Mesenchymal stem cell (in vitro differentiated cells and primary cell): ENCODE measurements around the gene NKIRAS2.

Experiments used
- DNase-seq: peaks from one replicate; pipeline ENCODE4 v3.0.0-alpha.2; 2013
- H2AFZ ChIP-seq: one replicate; pipeline ENCODE4 v1.6.1; 2013; ENCODE audit warnings: low read depth, mild to moderate bottlenecking, control low read depth, inconsistent platforms, low read length, moderate library complexity
- H2AK5ac ChIP-seq: 2 replicates; pipeline ENCODE4 v1.6.1; 2013; ENCODE audit warnings: low read length, moderate library complexity, mild to moderate bottlenecking, inconsistent platforms; ENCODE audit not compliant: severe bottlenecking
- H2BK120ac ChIP-seq: one replicate; pipeline ENCODE4 v1.6.1; 2013; ENCODE audit warnings: low read depth, mild to moderate bottlenecking, inconsistent platforms, low read length, moderate library complexity
- H2BK12ac ChIP-seq, 2 experiments: one replicate each; pipeline ENCODE4 v1.6.1; 2013; ENCODE audit warnings: inconsistent platforms in 2 of 2, low read length in 2 of 2, mild to moderate bottlenecking in 2 of 2, moderate library complexity in 2 of 2, control low read depth in 1 of 2
- H2BK15ac ChIP-seq: one replicate; pipeline ENCODE4 v1.6.1; 2013; ENCODE audit warnings: mild to moderate bottlenecking, low read depth, inconsistent platforms; ENCODE audit not compliant: poor library complexity, severe bottlenecking
- H2BK5ac ChIP-seq: 2 replicates; pipeline ENCODE4 v1.6.1; 2013; ENCODE audit warnings: low read depth, mild to moderate bottlenecking, low read length, control low read depth, inconsistent platforms; ENCODE audit not compliant: poor library complexity, severe bottlenecking
- H3K14ac ChIP-seq, 2 experiments: one replicate each; pipeline ENCODE4 v1.6.1; 2013; ENCODE audit warnings: inconsistent platforms in 2 of 2, low read length in 2 of 2, control low read depth in 1 of 2, mild to moderate bottlenecking in 1 of 2, moderate library complexity in 1 of 2
- H3K18ac ChIP-seq, 2 experiments: one replicate each; pipeline ENCODE4 v1.6.1; 2013; ENCODE audit warnings: inconsistent platforms in 2 of 2, low read length in 2 of 2, control low read depth in 1 of 2, low read depth in 1 of 2, mild to moderate bottlenecking in 1 of 2
- H3K23ac ChIP-seq, 2 experiments: one replicate each; pipeline ENCODE4 v1.6.1; 2013; ENCODE audit warnings: inconsistent platforms in 2 of 2, low read length in 2 of 2, mild to moderate bottlenecking in 2 of 2, moderate library complexity in 2 of 2, control low read depth in 1 of 2
- H3K27ac ChIP-seq: 2 replicates; pipeline ENCODE4 v1.5.1; 2013; ENCODE audit warnings: mild to moderate bottlenecking, moderate library complexity, low read length, control low read depth, inconsistent platforms; ENCODE audit not compliant: poor library complexity, severe bottlenecking
- H3K27me3 ChIP-seq, 2 experiments: 2 replicates each; pipeline versions ENCODE4 v1.6.1 to v1.7.0; 2013; ENCODE audit warnings: low read length in 2 of 2, mild to moderate bottlenecking in 2 of 2, moderate library complexity in 2 of 2, control low read depth in 1 of 2, inconsistent platforms in 1 of 2; ENCODE audit not compliant: control insufficient read depth in 1 of 2, insufficient read depth in 1 of 2
- H3K36me3 ChIP-seq, 2 experiments: 2 replicates each; pipeline versions ENCODE4 v1.6.1 to v1.7.0; 2013; ENCODE audit warnings: low read length in 2 of 2, control low read depth in 1 of 2, inconsistent platforms in 1 of 2, low read depth in 1 of 2, mild to moderate bottlenecking in 1 of 2; ENCODE audit not compliant: insufficient read depth in 2 of 2, control insufficient read depth in 1 of 2
- H3K4ac ChIP-seq, 2 experiments: one replicate each; pipeline ENCODE4 v1.6.1; 2013; ENCODE audit warnings: inconsistent platforms in 2 of 2, low read length in 2 of 2, mild to moderate bottlenecking in 2 of 2, moderate library complexity in 2 of 2, control low read depth in 1 of 2, low read depth in 1 of 2
- H3K4me1 ChIP-seq: 2 replicates; pipeline ENCODE4 v1.6.1; 2013; ENCODE audit warnings: low read depth, low read length, control low read depth; ENCODE audit not compliant: control insufficient read depth, insufficient read depth
- H3K4me2 ChIP-seq: 2 replicates; pipeline ENCODE4 v1.6.1; 2013; ENCODE audit warnings: low read length, mild to moderate bottlenecking, inconsistent platforms; ENCODE audit not compliant: poor library complexity, severe bottlenecking
- H3K4me3 ChIP-seq, 2 experiments: 2 replicates each; pipeline versions ENCODE4 v1.5.1 to v1.7.0; 2013; ENCODE audit warnings: low read length in 2 of 2, mild to moderate bottlenecking in 2 of 2, control low read depth in 1 of 2, low read depth in 1 of 2; ENCODE audit not compliant: insufficient read depth in 1 of 2
- H3K79me1 ChIP-seq: replicated peaks from 2 replicates; pipeline ENCODE4 v1.6.1; 2013; ENCODE audit warnings: mild to moderate bottlenecking, control low read depth, low read length, inconsistent platforms; ENCODE audit not compliant: poor library complexity, severe bottlenecking
- H3K9ac ChIP-seq: 2 replicates; pipeline ENCODE4 v1.7.0; 2013; ENCODE audit warnings: mild to moderate bottlenecking, low read length, moderate library complexity
- H3K9me3 ChIP-seq: 2 replicates; pipeline ENCODE4 v1.7.0; 2013; ENCODE audit warnings: mild to moderate bottlenecking, low read length; ENCODE audit not compliant: control insufficient read depth
- H4K8ac ChIP-seq: one replicate; pipeline ENCODE4 v1.6.1; 2013; ENCODE audit warnings: inconsistent platforms, mild to moderate bottlenecking, low read length, moderate library complexity
- H4K91ac ChIP-seq: one replicate; pipeline ENCODE4 v1.6.1; 2013; ENCODE audit warnings: mild to moderate bottlenecking, low read length, inconsistent platforms
- WGBS: methylation state at CpG from one replicate; pipeline ENCODE4 v1.1.7; 2013; ENCODE audit warnings: mixed read lengths; 5-methylcytosine and 5-hydroxymethylcytosine counted together

The NKIRAS2 gene

GRCh38 chr17:41996855-41997164 lies 23.1 kb upstream of the NKIRAS2 start:
- H2AK5ac ChIP-seq: no peak overlapping the region
- no peak overlapping the region for H2AFZ ChIP-seq
- H3K4me2 ChIP-seq: no peak overlapping the region
- no peak overlapping the region for H4K8ac ChIP-seq
- H2BK120ac ChIP-seq: no peak overlapping the region
- no peak overlapping the region for H2BK5ac ChIP-seq
- no peak overlapping the region for H2BK12ac ChIP-seq
- H3K23ac ChIP-seq: no peak overlapping the region
- peaks cover 48 to 89% of the 10 kb centered on the region in 2 experiments for H3K36me3 ChIP-seq
- WGBS: 100% methylated on average over 2 of the region's 2 CpGs
- no peaks in the 10 kb centered on the region for H3K9me3 ChIP-seq
- H3K4ac ChIP-seq: no peak overlapping the region
- H2BK15ac ChIP-seq: no peak overlapping the region
- H3K14ac ChIP-seq: no peak overlapping the region
- H3K79me1 ChIP-seq: peaks cover 22% of the 10 kb centered on the region
- peaks cover 6% of the 10 kb centered on the region for H3K4me1 ChIP-seq
- no peak overlapping the region for H3K18ac ChIP-seq
- H3K4me3 ChIP-seq: no peak overlapping the region
- H4K91ac ChIP-seq: no peak overlapping the region
- H3K27ac ChIP-seq: peak overlapping the region; percentile 17
- DNase-seq: no peak
- no peak overlapping the region for H3K9ac ChIP-seq
- H3K27me3 ChIP-seq: no peaks in the 10 kb centered on the region

GRCh38 chr17:41998497-41998896 lies 21.4 kb upstream of the NKIRAS2 start:
- no peak overlapping the region for H2AFZ ChIP-seq
- H4K91ac ChIP-seq: no peak overlapping the region
- H3K9me3 ChIP-seq: no peaks in the 10 kb centered on the region
- no peak overlapping the region for H2AK5ac ChIP-seq
- H3K4ac ChIP-seq: no peak overlapping the region
- no peak overlapping the region for H4K8ac ChIP-seq
- no peak overlapping the region for H2BK5ac ChIP-seq
- no peak overlapping the region for H3K18ac ChIP-seq
- no peak overlapping the region for H3K14ac ChIP-seq
- no peak overlapping the region for H3K27ac ChIP-seq
- peaks cover 36 to 89% of the 10 kb centered on the region in 2 experiments for H3K36me3 ChIP-seq
- H3K4me2 ChIP-seq: no peak overlapping the region
- H2BK12ac ChIP-seq: no peak overlapping the region
- H3K27me3 ChIP-seq: no peaks in the 10 kb centered on the region
- H3K23ac ChIP-seq: no peak overlapping the region
- H2BK15ac ChIP-seq: no peak overlapping the region
- WGBS: 50% methylated on average over 2 of the region's 2 CpGs
- peaks cover 17% of the 10 kb centered on the region for H3K79me1 ChIP-seq
- peaks cover 8% of the 10 kb centered on the region for H3K4me1 ChIP-seq
- H2BK120ac ChIP-seq: no peak overlapping the region
- H3K9ac ChIP-seq: no peak overlapping the region
- H3K4me3 ChIP-seq: no peak overlapping the region
- no peak for DNase-seq

GRCh38 chr17:42000413-42001133 lies 19.3 kb upstream of the NKIRAS2 start:
- H3K4me3 ChIP-seq: no peak overlapping the region
- H2BK15ac ChIP-seq: no peak overlapping the region
- H2BK120ac ChIP-seq: no peak overlapping the region
- no peak overlapping the region for H3K4ac ChIP-seq
- H2BK5ac ChIP-seq: no peak overlapping the region
- peaks cover 17% of the 10 kb centered on the region for H3K79me1 ChIP-seq
- peaks cover 8% of the 10 kb centered on the region for H3K4me1 ChIP-seq
- no peak overlapping the region for H3K23ac ChIP-seq
- no peak overlapping the region for H3K14ac ChIP-seq
- H2AFZ ChIP-seq: no peak overlapping the region
- peak; percentile 33 for DNase-seq
- H3K18ac ChIP-seq: no peak overlapping the region
- no peak overlapping the region for H3K4me2 ChIP-seq
- no peaks in the 10 kb centered on the region for H3K9me3 ChIP-seq
- no peak overlapping the region for H4K8ac ChIP-seq
- no peak overlapping the region for H3K9ac ChIP-seq
- 91% methylated on average over 2 of the region's 3 CpGs for WGBS
- H3K36me3 ChIP-seq: peaks cover 33 to 73% of the 10 kb centered on the region in 2 experiments
- no peak overlapping the region for H3K27ac ChIP-seq
- no peak overlapping the region for H2BK12ac ChIP-seq
- H2AK5ac ChIP-seq: no peak overlapping the region
- H4K91ac ChIP-seq: no peak overlapping the region
- H3K27me3 ChIP-seq: no peaks in the 10 kb centered on the region

- H2AFZ ChIP-seq: no peak overlapping the region
These were observed 18.2 kb upstream of the NKIRAS2 start for GRCh38 chr17:42001729-42002128.

More at GRCh38 chr17:42001729-42002128, 18.2 kb upstream of the NKIRAS2 start:
- no peak overlapping the region for H3K14ac ChIP-seq
- H4K91ac ChIP-seq: no peak overlapping the region
- H3K4me2 ChIP-seq: no peak overlapping the region
- no peak overlapping the region for H3K4me3 ChIP-seq
- no peak overlapping the region for H3K27ac ChIP-seq
- H3K79me1 ChIP-seq: peaks cover 17% of the 10 kb centered on the region
- H3K27me3 ChIP-seq: no peaks in the 10 kb centered on the region
- no peak overlapping the region for H2BK120ac ChIP-seq
- no peak overlapping the region for H4K8ac ChIP-seq
- peaks cover 5% of the 10 kb centered on the region for H3K4me1 ChIP-seq
- no CpG with 5 or more reads among the region's 2 CpGs for WGBS
- no peak overlapping the region for H2BK12ac ChIP-seq
- peaks cover 24 to 61% of the 10 kb centered on the region in 2 experiments for H3K36me3 ChIP-seq
- H3K9me3 ChIP-seq: no peaks in the 10 kb centered on the region
- no peak overlapping the region for H3K4ac ChIP-seq
- no peak overlapping the region for H3K9ac ChIP-seq
- no peak overlapping the region for H3K23ac ChIP-seq
- no peak overlapping the region for H2BK15ac ChIP-seq
- H2BK5ac ChIP-seq: no peak overlapping the region
- no peak for DNase-seq
- H3K18ac ChIP-seq: no peak overlapping the region
- H2AK5ac ChIP-seq: no peak overlapping the region
